Neural cell (in vitro differentiated cells): ENCODE data around the gene TNFRSF19. TPM values are rescaled to one million over a fixed set of nuclear protein-coding genes. Genes with fewer than 3 reads are reported as not detected.

Experiments used
- H2AFZ ChIP-seq: fragments of 200-600, 300-800 bp; sonication (generic), shearing (Covaris generic); 2 replicates; pipeline ENCODE4 v1.6.0; 2014; ENCODE audit warnings: low read depth, mild to moderate bottlenecking, antibody characterized with exemption, low read length, moderate library complexity
- H3F3A ChIP-seq: fragments of 200-600 bp; shearing (Covaris generic); 2 replicates; pipeline ENCODE4 v1.6.1; 2016; ENCODE audit warnings: mild to moderate bottlenecking, moderate library complexity, mixed read lengths, antibody characterized with exemption, low read length; ENCODE audit not compliant: insufficient read depth, poor library complexity, severe bottlenecking
- H3K27ac ChIP-seq: fragments of 200-600, 300-800 bp; sonication (generic), shearing (Covaris generic); 2 replicates; pipeline ENCODE4 v1.5.1; 2014; ENCODE audit warnings: mild to moderate bottlenecking, low read length, moderate library complexity
- H3K27me3 ChIP-seq: fragments of 300-800, 200-600 bp; sonication (generic), shearing (Covaris generic); 2 replicates; pipeline ENCODE4 v1.6.0; 2014; ENCODE audit warnings: mild to moderate bottlenecking, low read depth, low read length, moderate library complexity; ENCODE audit not compliant: insufficient read depth
- H3K36me3 ChIP-seq: fragments of 300-800, 200-600 bp; sonication (generic), shearing (Covaris generic); 2 replicates; pipeline ENCODE4 v1.5.1; 2014; ENCODE audit warnings: mild to moderate bottlenecking, antibody characterized with exemption, low read length, moderate library complexity; ENCODE audit not compliant: insufficient read depth
- H3K4me2 ChIP-seq: fragments of 300-800, 200-600 bp; sonication (generic), shearing (Covaris generic); 2 replicates; pipeline ENCODE4 v1.6.0; 2014; ENCODE audit warnings: mild to moderate bottlenecking, low read length
- H3K4me3 ChIP-seq: fragments of 300-800, 200-600 bp; sonication (generic), shearing (Covaris generic); 2 replicates; pipeline ENCODE4 v1.5.1; 2014; ENCODE audit warnings: mild to moderate bottlenecking, low read length, moderate library complexity
- H3K79me2 ChIP-seq: fragments of 200-600 bp; shearing (Covaris generic); replicated peaks from 2 replicates; pipeline ENCODE4 v1.6.0; 2014; ENCODE audit warnings: mild to moderate bottlenecking, low read length, moderate library complexity; ENCODE audit not compliant: insufficient read depth
- H3K9ac ChIP-seq: fragments of 300-800, 200-600 bp; sonication (generic), shearing (Covaris generic); 2 replicates; pipeline ENCODE4 v1.6.1; 2016; ENCODE audit warnings: mild to moderate bottlenecking, low read length, mixed read lengths
- H3K9me2 ChIP-seq: fragments of 200-600 bp; shearing (Covaris generic); 2 replicates; pipeline ENCODE4 v1.6.1; 2016; ENCODE audit warnings: mild to moderate bottlenecking, low read length, mixed read lengths; ENCODE audit not compliant: insufficient read depth
- H3K9me3 ChIP-seq: fragments of 200-600, 300-800 bp; sonication (generic), shearing (Covaris generic); 2 replicates; pipeline ENCODE4 v1.6.1; 2016; ENCODE audit warnings: mild to moderate bottlenecking, mixed run types, low read length, moderate library complexity, mixed read lengths
- H4K20me1 ChIP-seq: fragments of 200-600 bp; shearing (Covaris generic); 2 replicates; pipeline ENCODE4 v1.6.1; 2016; ENCODE audit warnings: mild to moderate bottlenecking, mixed run types; ENCODE audit not compliant: insufficient read depth
- EP300 ChIP-seq: fragments of 450-650 bp; conservative IDR thresholded peaks from 2 replicates; pipeline ENCODE4 v1.6.1; 2014; ENCODE audit warnings: antibody characterized with exemption, mild to moderate bottlenecking, moderate library complexity; ENCODE audit not compliant: poor library complexity, severe bottlenecking
- EZH2 ChIP-seq: fragments of 200-600, 300-800 bp; shearing (Covaris generic), sonication (generic); IDR thresholded peaks from 2 replicates; pipeline ENCODE4 v1.6.1; 2014; ENCODE audit warnings: antibody characterized with exemption, low read length, borderline replicate concordance, mild to moderate bottlenecking; ENCODE audit not compliant: insufficient read depth, poor library complexity, severe bottlenecking
- MXI1 ChIP-seq: fragments of 450-650 bp; conservative IDR thresholded peaks from 2 replicates; pipeline ENCODE4 v1.6.1; 2014; ENCODE audit warnings: antibody characterized with exemption, mild to moderate bottlenecking; ENCODE audit not compliant: poor library complexity, severe bottlenecking
- POLR2AphosphoS5 ChIP-seq: IDR thresholded peaks from 2 replicates; pipeline ENCODE4 v1.6.1; 2012
- RAD21 ChIP-seq: fragments of 450-650 bp; conservative IDR thresholded peaks from 2 replicates; pipeline ENCODE4 v1.6.1; 2014; ENCODE audit warnings: antibody characterized with exemption, mild to moderate bottlenecking, moderate library complexity
- REST ChIP-seq: IDR thresholded peaks from 2 replicates; pipeline ENCODE4 v1.6.1; 2012; ENCODE audit warnings: borderline replicate concordance
- SMC3 ChIP-seq: fragments of 450-650 bp; conservative IDR thresholded peaks from 2 replicates; pipeline ENCODE4 v1.6.1; 2014; ENCODE audit warnings: antibody characterized with exemption, mild to moderate bottlenecking, moderate library complexity; ENCODE audit not compliant: poor library complexity
- TAF1 ChIP-seq: IDR thresholded peaks from 2 replicates; pipeline ENCODE4 v1.6.1; 2012; ENCODE audit warnings: low read depth
- polyA plus RNA-seq: library from polyadenylated mRNA; depleted of rRNA; stranded (reverse); fragments of >200 nt; gene quantifications from 2 replicates; pipeline ENCODE4 v1.2.3, GENCODE V29; 2014
- TF ChIP-seq, protein P1 (sequence below): fragments of 450-650 bp; IDR thresholded peaks from 2 replicates; pipeline ENCODE4 v1.5.1; 2014; ENCODE audit warnings: antibody characterized with exemption, mild to moderate bottlenecking, moderate library complexity; ENCODE audit not compliant: poor library complexity, severe bottlenecking

The TNFRSF19 gene
- polyA plus RNA-seq, 1 donor from 2014 or later = 3.3 TPM

DNA sequence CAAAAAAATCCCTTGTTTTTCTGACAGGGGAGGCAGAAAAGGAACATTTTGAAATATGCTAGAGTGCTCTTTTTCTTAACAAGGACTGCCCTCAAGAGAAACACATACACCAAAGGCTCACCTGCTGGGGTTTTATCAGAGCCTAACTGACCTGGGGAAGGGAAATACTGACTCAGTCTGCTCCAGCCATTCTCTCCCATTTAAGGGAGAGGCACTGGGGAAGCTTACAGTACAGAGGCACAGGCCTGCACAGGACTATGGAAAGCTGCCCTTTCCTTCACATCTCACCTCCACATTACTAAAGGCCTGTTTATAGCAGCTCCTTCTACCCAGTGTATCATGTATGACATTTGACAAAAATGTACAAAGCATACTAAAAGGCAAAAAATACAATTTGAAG is 30.3 kb downstream of the TNFRSF19 start:
- no peaks in the 10 kb centered on the region for H4K20me1 ChIP-seq
- H3K4me2 ChIP-seq = no peak overlapping the region
- H3K36me3 ChIP-seq = no peaks in the 10 kb centered on the region
- no peaks in the 10 kb centered on the region for H3F3A ChIP-seq
- H2AFZ ChIP-seq = no peak overlapping the region
- no peak overlapping the region for H3K27ac ChIP-seq
- H3K4me3 ChIP-seq = no peak overlapping the region
- H3K9me3 ChIP-seq = no peaks in the 10 kb centered on the region
- H3K9me2 ChIP-seq = no peaks in the 10 kb centered on the region
- H3K27me3 ChIP-seq = no peaks in the 10 kb centered on the region
- TF ChIP-seq MXI1 (no peak), TAF1 (no peak), RAD21 (no peak), EP300 (no peak), POLR2AphosphoS5 (no peak), EZH2 (no peak), SMC3 (no peak), REST (no peak)
- TF ChIP-seq, protein P1, sequence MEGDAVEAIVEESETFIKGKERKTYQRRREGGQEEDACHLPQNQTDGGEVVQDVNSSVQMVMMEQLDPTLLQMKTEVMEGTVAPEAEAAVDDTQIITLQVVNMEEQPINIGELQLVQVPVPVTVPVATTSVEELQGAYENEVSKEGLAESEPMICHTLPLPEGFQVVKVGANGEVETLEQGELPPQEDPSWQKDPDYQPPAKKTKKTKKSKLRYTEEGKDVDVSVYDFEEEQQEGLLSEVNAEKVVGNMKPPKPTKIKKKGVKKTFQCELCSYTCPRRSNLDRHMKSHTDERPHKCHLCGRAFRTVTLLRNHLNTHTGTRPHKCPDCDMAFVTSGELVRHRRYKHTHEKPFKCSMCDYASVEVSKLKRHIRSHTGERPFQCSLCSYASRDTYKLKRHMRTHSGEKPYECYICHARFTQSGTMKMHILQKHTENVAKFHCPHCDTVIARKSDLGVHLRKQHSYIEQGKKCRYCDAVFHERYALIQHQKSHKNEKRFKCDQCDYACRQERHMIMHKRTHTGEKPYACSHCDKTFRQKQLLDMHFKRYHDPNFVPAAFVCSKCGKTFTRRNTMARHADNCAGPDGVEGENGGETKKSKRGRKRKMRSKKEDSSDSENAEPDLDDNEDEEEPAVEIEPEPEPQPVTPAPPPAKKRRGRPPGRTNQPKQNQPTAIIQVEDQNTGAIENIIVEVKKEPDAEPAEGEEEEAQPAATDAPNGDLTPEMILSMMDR = no peak
- H3K9ac ChIP-seq = no peak overlapping the region
- H3K79me2 ChIP-seq = no peaks in the 10 kb centered on the region

DNA sequence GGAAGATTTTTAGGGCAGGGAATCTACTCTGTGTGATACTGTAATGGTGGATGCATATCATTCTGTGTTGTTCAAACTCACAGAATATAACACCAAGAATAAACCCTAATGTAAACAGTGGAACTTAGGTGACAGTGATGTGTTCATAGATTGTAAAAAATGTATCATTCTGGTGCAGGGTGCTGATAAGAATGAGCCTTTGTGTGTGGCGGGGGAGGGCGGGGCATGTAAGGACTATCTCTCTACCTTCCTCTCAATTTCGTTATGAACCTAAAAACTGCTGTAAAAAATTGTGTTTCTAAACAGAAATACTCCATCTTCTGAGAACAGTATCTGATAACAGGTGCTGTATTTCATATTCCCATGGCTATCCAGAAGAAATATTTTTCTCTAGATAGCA is 35.6 kb downstream of the TNFRSF19 start:
- Histone ChIP-seq H3K79me2 (no peaks in the 10 kb centered on the region), H4K20me1 (no peaks in the 10 kb centered on the region), H3K27me3 (no peaks in the 10 kb centered on the region), H3F3A (no peaks in the 10 kb centered on the region), H3K36me3 (no peaks in the 10 kb centered on the region), H3K4me3 (no peak overlapping the region), H3K9ac (no peak overlapping the region), H3K27ac (no peak overlapping the region), H2AFZ (no peak overlapping the region), H3K4me2 (no peak overlapping the region), H3K9me2 (no peaks in the 10 kb centered on the region), H3K9me3 (no peaks in the 10 kb centered on the region)
- no peak for TF ChIP-seq EP300
- TF ChIP-seq REST = no peak
- TF ChIP-seq RAD21 = no peak
- no peak for TF ChIP-seq TAF1
- TF ChIP-seq MXI1 = no peak
- TF ChIP-seq SMC3 = no peak
